A549 (cell line): ENCODE results near the gene NOC3L. TPM values are rescaled to one million over a fixed set of nuclear protein-coding genes. Genes with fewer than 3 reads are reported as not detected.

Source experiments
- ATAC-seq, 2 experiments: fragments of 200-7000 bp in 1 of 2; fragments of >200 bp in 1 of 2; cut with Nextera tagmentation in 1 of 2; cut with Tn5 transposase in 1 of 2; 3 replicates each; pipeline versions ENCODE4 v1.8.0 to v1.9.1; 2018 to 2020; ENCODE audit warnings: mild to moderate bottlenecking in 1 of 2, moderate library complexity in 1 of 2
- CTCF ChIA-PET: fragments of 300-600 bp; sonication (Branson Sonifier 250); formaldehyde crosslinking; extraction: SDS; loops from one replicate; lab custom pipeline; 2021; ENCODE audit warnings: antibody characterized with exemption, inconsistent platforms; lab: Yijun Ruan, JAX
- POLR2A ChIA-PET: fragments of 350-600 bp; formaldehyde crosslinking; extraction: SDS; loops from one replicate; lab custom pipeline; 2021; ENCODE audit warnings: antibody characterized with exemption, inconsistent platforms; lab: Yijun Ruan, JAX
- DNase-seq, 2 experiments: peaks; one replicate each; pipeline versions ENCODE4 v3.0.0 to v3.0.0-alpha.2; 2011 to 2016; ENCODE audit warnings: low read depth in 1 of 2, low spot score in 1 of 2
- FAIRE-seq: peaks from 2 replicates; lab custom pipeline; 2011; peaks lifted over from hg19 to GRCh38; lab: Jason Lieb, UNC
- H3K27ac ChIP-seq, 2 experiments: fragments of >200 bp; sonication (Bioruptor Twin); formaldehyde crosslinking; 3 replicates each; pipeline ENCODE4 v1.5.1; 2016 to 2017
- H3K4me1 ChIP-seq: fragments of >200 bp; sonication (Bioruptor Twin); formaldehyde crosslinking; 3 replicates; pipeline ENCODE4 v1.6.1; 2016
- H3K4me2 ChIP-seq: fragments of >200 bp; sonication (Bioruptor Twin); formaldehyde crosslinking; 3 replicates; pipeline ENCODE4 v1.6.1; 2016
- H3K4me3 ChIP-seq: fragments of >200 bp; sonication (Bioruptor Twin); formaldehyde crosslinking; 3 replicates; pipeline ENCODE4 v1.5.1; 2016
- H3K9me3 ChIP-seq: fragments of >200 bp; sonication (Bioruptor Twin); formaldehyde crosslinking; 3 replicates; pipeline ENCODE4 v1.6.1; 2016
- BHLHE40 ChIP-seq: IDR thresholded peaks from 2 replicates; pipeline ENCODE4 v1.6.1; 2012; ENCODE audit warnings: low read depth, low read length, inconsistent platforms
- CEBPB ChIP-seq, 2 experiments: fragments of >200 bp in 1 of 2; sonication (Bioruptor Twin) in 1 of 2; formaldehyde crosslinking in 1 of 2; IDR thresholded peaks; 2 replicates each; pipeline ENCODE4 v1.6.1; 2012 to 2016
- FOSL2 ChIP-seq, 2 experiments: fragments of 450-650 bp in 1 of 2; fragments of >200 bp in 1 of 2; sonication (Bioruptor Twin) in 1 of 2; formaldehyde crosslinking; IDR thresholded peaks; 2 replicates each; pipeline versions ENCODE4 v1.5.0 to v1.6.1; 2016 to 2020; ENCODE audit warnings: mild to moderate bottlenecking in 1 of 2, moderate library complexity in 1 of 2
- FOXS1 ChIP-seq: fragments of 250-450 bp; sonication (Bioruptor Pico); IDR thresholded peaks from 2 replicates; pipeline ENCODE4 v1.5.0; 2020; ENCODE audit warnings: mild to moderate bottlenecking, moderate library complexity
- HDAC2 ChIP-seq: fragments of 200-600 bp; sonication (generic); IDR thresholded peaks from 2 replicates; pipeline ENCODE4 v1.6.1; 2016
- MYC ChIP-seq: IDR thresholded peaks from 2 replicates; pipeline ENCODE4 v1.6.1; 2012; ENCODE audit warnings: mild to moderate bottlenecking, inconsistent platforms, low read length, improper control_type of control experiment, borderline replicate concordance
- RARB ChIP-seq: fragments of 250-450 bp; sonication (Bioruptor Pico); IDR thresholded peaks from 2 replicates; pipeline ENCODE4 v1.8.0; 2021; ENCODE audit warnings: mild to moderate bottlenecking, moderate library complexity
- RNF2 ChIP-seq: fragments of 200-600 bp; sonication (generic); IDR thresholded peaks from 2 replicates; pipeline ENCODE4 v1.6.1; 2016; ENCODE audit warnings: low read depth, mild to moderate bottlenecking, antibody characterized with exemption, moderate library complexity, borderline replicate concordance
- TP53 ChIP-seq: fragments of 250-450 bp; sonication (Bioruptor Pico); IDR thresholded peaks from 2 replicates; pipeline ENCODE4 v1.5.0; 2021; ENCODE audit warnings: mild to moderate bottlenecking, moderate library complexity
- ZNF302 ChIP-seq: fragments of 250-450 bp; sonication (Bioruptor Pico); IDR thresholded peaks from 2 replicates; pipeline ENCODE4 v1.9.0; 2021; ENCODE audit warnings: inconsistent platforms, mild to moderate bottlenecking, moderate library complexity
- ZSCAN20 ChIP-seq: fragments of 250-450 bp; sonication (Bioruptor Pico); IDR thresholded peaks from 2 replicates; pipeline ENCODE4 v1.8.0; 2022; ENCODE audit warnings: mild to moderate bottlenecking, moderate library complexity
- WGBS: methylation state at CpG from one replicate; pipeline ENCODE4 v1.1.6; 2017; ENCODE audit errors: missing lambda C conversion rate; 5-methylcytosine and 5-hydroxymethylcytosine counted together
- polyA plus RNA-seq, 4 experiments: library from polyadenylated mRNA; depleted of rRNA in 3 of 4; stranded (reverse); fragments of >200 nt; fragmentation: RNase III in 1 of 4; extraction: RNeasy Plus Mini Kit Qiagen cat#74134 plus additional on column Dnase treatment in 1 of 4; gene quantifications; 2 replicates in 3 of 4; 3 replicates in 1 of 4; pipeline ENCODE4 v1.2.3, GENCODE V29; 2011 to 2017
- TF ChIP-seq, protein P1 (sequence below): fragments of >200 bp; sonication (Bioruptor Twin); formaldehyde crosslinking; IDR thresholded peaks from 3 replicates; pipeline ENCODE4 v1.5.1; 2016
- TF ChIP-seq, protein P2 (sequence below): fragments of 150-350 bp; IDR thresholded peaks from 2 replicates; pipeline ENCODE4 v1.6.1; 2014; ENCODE audit warnings: low read depth, mild to moderate bottlenecking, low read length
- TF ChIP-seq, protein P3 (sequence below): fragments of 200-600 bp; sonication (generic); IDR thresholded peaks from 2 replicates; pipeline ENCODE4 v1.6.1; 2016; ENCODE audit warnings: antibody characterized with exemption, mild to moderate bottlenecking, moderate library complexity
- TF ChIP-seq, protein P4 (sequence below): fragments of 250-450 bp; sonication (Bioruptor Pico); IDR thresholded peaks from 2 replicates; pipeline ENCODE4 v1.5.0; 2021; ENCODE audit warnings: mild to moderate bottlenecking, moderate library complexity, borderline replicate concordance
- TF ChIP-seq, protein P5 (sequence below): fragments of 450-650 bp; IDR thresholded peaks from 2 replicates; pipeline ENCODE4 v1.6.1; 2014; ENCODE audit warnings: antibody characterized with exemption

Gene NOC3L
- polyA plus RNA-seq, 2 of the 4 experiments (the other 2 are of a cell fraction) = 23.1 to 41.9 TPM

DNA sequence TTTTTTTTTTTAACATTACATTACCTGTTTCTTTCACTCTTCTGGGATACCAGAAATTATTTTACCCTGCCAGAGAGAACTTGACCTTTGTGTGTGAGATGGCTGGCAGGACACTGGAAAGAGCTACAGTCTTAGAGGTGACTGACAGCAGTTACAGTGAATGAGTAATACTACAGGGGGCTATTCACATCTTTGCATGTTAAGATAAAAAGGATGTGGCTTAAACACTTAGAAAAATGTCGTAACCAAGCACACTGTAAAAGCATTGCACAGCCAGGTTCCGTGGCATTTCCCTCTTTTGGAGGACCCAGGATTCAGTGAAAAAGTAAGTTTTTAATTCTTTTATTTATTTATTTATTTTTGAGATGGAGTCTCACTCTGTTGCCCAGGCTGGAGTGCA is 20.8 kb upstream of the NOC3L start:
- ChIA-PET CTCF (interaction anchor here (0.6 to 1.9 kb wide), 5 partner anchors 14 to 132 kb away, joined by 3 to 8 read pairs (median 5); partner anchors contain the start of gene NOC3L), POLR2A (no interaction called here)
- 92% methylated on average over 2 of the region's 2 CpGs for WGBS

DNA sequence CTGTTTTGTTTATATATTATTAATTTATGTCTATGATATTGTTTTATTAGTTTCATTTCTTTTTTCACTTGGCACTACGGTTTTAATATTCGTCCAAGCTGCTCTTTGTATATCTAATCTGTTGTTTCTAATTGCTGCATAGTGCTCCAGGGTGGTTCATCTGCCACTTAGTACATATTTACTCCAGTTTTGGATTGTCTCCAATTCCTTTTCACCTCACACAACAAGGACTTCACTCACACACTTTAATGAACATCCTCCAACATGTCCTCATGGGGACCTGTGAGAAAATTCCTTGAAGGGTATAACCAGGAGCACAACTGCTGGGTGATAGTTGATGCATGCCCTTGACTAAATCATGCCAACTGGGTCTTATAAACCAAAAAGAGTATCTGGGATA is 14.1 kb upstream of the NOC3L start:
- ChIA-PET CTCF (no interaction called here), POLR2A (no interaction called here)
- Histone ChIP-seq H3K4me3 (no peak overlapping the region), H3K9me3 (no peaks in the 10 kb centered on the region), H3K4me1 (no peaks in the 10 kb centered on the region), H3K27ac (no peak overlapping the region), H3K4me2 (no peak overlapping the region)
- TF ChIP-seq, protein P1, sequence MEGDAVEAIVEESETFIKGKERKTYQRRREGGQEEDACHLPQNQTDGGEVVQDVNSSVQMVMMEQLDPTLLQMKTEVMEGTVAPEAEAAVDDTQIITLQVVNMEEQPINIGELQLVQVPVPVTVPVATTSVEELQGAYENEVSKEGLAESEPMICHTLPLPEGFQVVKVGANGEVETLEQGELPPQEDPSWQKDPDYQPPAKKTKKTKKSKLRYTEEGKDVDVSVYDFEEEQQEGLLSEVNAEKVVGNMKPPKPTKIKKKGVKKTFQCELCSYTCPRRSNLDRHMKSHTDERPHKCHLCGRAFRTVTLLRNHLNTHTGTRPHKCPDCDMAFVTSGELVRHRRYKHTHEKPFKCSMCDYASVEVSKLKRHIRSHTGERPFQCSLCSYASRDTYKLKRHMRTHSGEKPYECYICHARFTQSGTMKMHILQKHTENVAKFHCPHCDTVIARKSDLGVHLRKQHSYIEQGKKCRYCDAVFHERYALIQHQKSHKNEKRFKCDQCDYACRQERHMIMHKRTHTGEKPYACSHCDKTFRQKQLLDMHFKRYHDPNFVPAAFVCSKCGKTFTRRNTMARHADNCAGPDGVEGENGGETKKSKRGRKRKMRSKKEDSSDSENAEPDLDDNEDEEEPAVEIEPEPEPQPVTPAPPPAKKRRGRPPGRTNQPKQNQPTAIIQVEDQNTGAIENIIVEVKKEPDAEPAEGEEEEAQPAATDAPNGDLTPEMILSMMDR = no peak
- TF ChIP-seq ZNF302 (CRISPR knock-in tag) (no peak), HDAC2 (no peak), TP53 (CRISPR knock-in tag) (no peak), FOXS1 (CRISPR knock-in tag) (no peak), MYC (no peak)
- FAIRE-seq (no peak), DNase-seq (no peak), ATAC-seq (no peak)
- 42% methylated on average over 2 of the region's 2 CpGs for WGBS

More for the DNA sequence above, 20.8 kb upstream of the NOC3L start:
- H3K27ac ChIP-seq = no peak overlapping the region
- H3K4me3 ChIP-seq = no peak overlapping the region
- H3K9me3 ChIP-seq = no peaks in the 10 kb centered on the region
- no peak for DNase-seq
- no peaks in the 10 kb centered on the region for H3K4me1 ChIP-seq
- FAIRE-seq = no peak
- no peak for ATAC-seq
- TF ChIP-seq, protein P2, sequence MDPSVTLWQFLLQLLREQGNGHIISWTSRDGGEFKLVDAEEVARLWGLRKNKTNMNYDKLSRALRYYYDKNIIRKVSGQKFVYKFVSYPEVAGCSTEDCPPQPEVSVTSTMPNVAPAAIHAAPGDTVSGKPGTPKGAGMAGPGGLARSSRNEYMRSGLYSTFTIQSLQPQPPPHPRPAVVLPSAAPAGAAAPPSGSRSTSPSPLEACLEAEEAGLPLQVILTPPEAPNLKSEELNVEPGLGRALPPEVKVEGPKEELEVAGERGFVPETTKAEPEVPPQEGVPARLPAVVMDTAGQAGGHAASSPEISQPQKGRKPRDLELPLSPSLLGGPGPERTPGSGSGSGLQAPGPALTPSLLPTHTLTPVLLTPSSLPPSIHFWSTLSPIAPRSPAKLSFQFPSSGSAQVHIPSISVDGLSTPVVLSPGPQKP = no peak
- no peak for TF ChIP-seq RNF2
- TF ChIP-seq, protein P3, sequence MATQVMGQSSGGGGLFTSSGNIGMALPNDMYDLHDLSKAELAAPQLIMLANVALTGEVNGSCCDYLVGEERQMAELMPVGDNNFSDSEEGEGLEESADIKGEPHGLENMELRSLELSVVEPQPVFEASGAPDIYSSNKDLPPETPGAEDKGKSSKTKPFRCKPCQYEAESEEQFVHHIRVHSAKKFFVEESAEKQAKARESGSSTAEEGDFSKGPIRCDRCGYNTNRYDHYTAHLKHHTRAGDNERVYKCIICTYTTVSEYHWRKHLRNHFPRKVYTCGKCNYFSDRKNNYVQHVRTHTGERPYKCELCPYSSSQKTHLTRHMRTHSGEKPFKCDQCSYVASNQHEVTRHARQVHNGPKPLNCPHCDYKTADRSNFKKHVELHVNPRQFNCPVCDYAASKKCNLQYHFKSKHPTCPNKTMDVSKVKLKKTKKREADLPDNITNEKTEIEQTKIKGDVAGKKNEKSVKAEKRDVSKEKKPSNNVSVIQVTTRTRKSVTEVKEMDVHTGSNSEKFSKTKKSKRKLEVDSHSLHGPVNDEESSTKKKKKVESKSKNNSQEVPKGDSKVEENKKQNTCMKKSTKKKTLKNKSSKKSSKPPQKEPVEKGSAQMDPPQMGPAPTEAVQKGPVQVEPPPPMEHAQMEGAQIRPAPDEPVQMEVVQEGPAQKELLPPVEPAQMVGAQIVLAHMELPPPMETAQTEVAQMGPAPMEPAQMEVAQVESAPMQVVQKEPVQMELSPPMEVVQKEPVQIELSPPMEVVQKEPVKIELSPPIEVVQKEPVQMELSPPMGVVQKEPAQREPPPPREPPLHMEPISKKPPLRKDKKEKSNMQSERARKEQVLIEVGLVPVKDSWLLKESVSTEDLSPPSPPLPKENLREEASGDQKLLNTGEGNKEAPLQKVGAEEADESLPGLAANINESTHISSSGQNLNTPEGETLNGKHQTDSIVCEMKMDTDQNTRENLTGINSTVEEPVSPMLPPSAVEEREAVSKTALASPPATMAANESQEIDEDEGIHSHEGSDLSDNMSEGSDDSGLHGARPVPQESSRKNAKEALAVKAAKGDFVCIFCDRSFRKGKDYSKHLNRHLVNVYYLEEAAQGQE = no peak
- TF ChIP-seq ZSCAN20 (CRISPR knock-in tag) = no peak
- TF ChIP-seq CEBPB (IDR thresholded peaks at IDR 0.05) = no peak
- TF ChIP-seq, all 56 proteins: peak for 0
- H3K4me2 ChIP-seq = no peak overlapping the region

DNA sequence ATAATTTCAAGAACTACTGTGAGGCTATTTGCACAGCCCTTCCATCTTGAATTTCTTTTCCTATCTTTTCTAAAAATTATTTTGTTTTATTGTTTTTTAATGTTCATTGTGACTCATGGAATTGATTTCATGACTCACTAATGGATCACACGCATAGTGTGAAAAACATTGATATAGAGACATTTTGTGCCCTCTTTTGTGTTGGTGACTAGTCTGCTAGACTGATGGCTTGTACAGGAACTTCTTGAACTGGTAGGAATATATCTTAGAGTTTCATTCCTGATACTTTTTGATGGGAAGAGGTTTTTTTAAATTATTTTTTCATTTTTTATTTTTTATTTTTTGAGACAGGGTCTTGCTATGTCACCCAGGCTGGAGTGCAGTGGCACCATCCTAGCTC is 12.6 kb upstream of the NOC3L start:
- no peak for FAIRE-seq
- POLR2A ChIA-PET = no interaction called here
- whole genome bisulfite sequencing = 68% methylated on average over 1 of the region's 1 CpG
- Histone ChIP-seq H3K4me2 (no peak overlapping the region), H3K27ac (no peak overlapping the region), H3K4me1 (no peaks in the 10 kb centered on the region), H3K4me3 (no peak overlapping the region)
- CTCF ChIA-PET = no interaction called here
- TF ChIP-seq, protein P4, sequence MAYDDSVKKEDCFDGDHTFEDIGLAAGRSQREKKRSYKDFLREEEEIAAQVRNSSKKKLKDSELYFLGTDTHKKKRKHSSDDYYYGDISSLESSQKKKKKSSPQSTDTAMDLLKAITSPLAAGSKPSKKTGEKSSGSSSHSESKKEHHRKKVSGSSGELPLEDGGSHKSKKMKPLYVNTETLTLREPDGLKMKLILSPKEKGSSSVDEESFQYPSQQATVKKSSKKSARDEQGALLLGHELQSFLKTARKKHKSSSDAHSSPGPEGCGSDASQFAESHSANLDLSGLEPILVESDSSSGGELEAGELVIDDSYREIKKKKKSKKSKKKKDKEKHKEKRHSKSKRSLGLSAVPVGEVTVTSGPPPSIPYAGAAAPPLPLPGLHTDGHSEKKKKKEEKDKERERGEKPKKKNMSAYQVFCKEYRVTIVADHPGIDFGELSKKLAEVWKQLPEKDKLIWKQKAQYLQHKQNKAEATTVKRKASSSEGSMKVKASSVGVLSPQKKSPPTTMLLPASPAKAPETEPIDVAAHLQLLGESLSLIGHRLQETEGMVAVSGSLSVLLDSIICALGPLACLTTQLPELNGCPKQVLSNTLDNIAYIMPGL = no peak
- TF ChIP-seq RARB (CRISPR knock-in tag) = no peak
- TF ChIP-seq MYC = no peak
- TF ChIP-seq, protein P5, sequence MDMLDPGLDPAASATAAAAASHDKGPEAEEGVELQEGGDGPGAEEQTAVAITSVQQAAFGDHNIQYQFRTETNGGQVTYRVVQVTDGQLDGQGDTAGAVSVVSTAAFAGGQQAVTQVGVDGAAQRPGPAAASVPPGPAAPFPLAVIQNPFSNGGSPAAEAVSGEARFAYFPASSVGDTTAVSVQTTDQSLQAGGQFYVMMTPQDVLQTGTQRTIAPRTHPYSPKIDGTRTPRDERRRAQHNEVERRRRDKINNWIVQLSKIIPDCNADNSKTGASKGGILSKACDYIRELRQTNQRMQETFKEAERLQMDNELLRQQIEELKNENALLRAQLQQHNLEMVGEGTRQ = no peak
- no peak for TF ChIP-seq BHLHE40
- TF ChIP-seq FOSL2 (IDR thresholded peaks at IDR 0.05) = no peak
- TF ChIP-seq FOSL2 (CRISPR knock-in tag; IDR thresholded peaks at IDR 0.05) = peak; percentile 46; the same call in 1 of the 2 replicates
- TF ChIP-seq, all 56 proteins: peak for 1
- DNase-seq (no peak), ATAC-seq (no peak)
- no peaks in the 10 kb centered on the region for H3K9me3 ChIP-seq
